GM21381 (cell line): ENCODE measurements around the gene JAKMIP1.
"Not testable (repeated sequence)": the region's sequence is repeated elsewhere in the genome, so short reads cannot be mapped to it uniquely, and the experiment has no call there.

Experiments
- ATAC-seq: cut with Tn5 transposase; IDR thresholded peaks from one replicate; pipeline ENCODE4 v1.9.1; 2021; ENCODE audit warnings: mild to moderate bottlenecking, moderate library complexity; ENCODE audit not compliant: unreplicated experiment

The JAKMIP1 gene

DNA sequence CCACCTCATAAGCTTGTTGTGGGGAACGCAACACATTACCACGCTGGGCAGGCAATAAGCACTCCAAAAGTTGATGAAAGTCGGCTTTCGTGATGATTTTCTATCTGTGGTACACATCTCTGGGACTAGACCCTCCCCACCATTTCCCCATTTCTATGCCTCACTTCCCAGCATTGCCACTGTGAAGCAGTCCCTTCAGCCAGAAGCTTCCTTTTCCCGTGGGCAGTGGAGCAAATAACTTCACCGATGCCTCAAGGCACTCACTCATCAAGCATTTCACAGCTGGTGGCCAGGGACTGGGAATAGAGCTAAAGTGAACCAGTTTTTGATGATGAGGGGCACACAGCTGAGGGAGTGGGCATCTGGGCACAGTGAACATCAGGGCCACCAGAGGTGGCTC is 201.0 kb downstream of the JAKMIP1 start:
- ATAC-seq: no peak

DNA sequence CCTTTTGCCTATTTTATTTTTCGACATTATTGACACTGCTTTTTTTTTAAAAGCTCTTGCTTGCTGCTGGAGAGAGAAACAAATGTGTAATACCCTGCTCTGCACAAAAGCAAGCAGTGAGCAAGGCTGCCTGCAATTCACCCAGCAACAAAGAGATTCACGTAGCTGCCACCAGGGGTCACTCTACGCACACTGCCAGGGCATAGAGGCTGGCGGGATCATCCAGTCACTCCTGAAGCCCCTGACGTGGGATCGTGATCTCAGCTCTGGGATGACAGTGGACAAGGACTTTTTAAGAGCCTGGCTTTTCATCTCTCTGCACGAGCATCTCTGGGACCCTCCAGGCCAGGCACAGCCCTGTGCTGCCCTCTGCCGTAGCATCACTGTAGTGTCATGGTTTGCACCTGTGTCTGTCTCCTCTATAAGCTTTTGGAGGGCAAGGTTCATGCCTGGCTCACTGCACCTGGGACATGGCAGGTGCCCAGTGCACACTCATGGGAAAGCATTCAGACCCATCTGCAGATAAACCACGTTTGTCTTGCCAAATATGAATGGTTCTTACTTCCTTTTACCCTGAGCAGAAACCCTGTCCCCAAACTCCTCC is 201.9 kb downstream of the JAKMIP1 start:
- ATAC-seq: peak; percentile 69

DNA sequence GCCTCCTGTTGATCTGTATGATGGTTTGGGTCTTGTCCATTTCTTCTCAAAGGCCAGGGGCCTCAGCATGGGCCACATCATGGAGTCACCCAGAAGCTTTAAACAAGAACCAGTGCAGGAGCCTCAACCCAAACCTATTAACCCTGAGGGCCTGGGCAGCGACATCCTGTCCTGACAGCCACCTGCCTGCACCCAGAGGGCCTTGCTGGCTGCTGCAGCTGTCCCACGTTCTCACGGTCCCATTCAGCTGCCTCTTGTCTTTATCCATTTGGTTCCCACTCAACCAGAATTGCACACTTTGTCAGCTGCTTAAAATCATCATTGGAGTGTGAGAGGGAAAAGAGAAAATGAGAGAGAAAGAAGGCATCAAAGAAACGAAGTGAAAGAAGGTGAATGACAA is 203.7 kb downstream of the JAKMIP1 start:
- no peak for ATAC-seq

DNA sequence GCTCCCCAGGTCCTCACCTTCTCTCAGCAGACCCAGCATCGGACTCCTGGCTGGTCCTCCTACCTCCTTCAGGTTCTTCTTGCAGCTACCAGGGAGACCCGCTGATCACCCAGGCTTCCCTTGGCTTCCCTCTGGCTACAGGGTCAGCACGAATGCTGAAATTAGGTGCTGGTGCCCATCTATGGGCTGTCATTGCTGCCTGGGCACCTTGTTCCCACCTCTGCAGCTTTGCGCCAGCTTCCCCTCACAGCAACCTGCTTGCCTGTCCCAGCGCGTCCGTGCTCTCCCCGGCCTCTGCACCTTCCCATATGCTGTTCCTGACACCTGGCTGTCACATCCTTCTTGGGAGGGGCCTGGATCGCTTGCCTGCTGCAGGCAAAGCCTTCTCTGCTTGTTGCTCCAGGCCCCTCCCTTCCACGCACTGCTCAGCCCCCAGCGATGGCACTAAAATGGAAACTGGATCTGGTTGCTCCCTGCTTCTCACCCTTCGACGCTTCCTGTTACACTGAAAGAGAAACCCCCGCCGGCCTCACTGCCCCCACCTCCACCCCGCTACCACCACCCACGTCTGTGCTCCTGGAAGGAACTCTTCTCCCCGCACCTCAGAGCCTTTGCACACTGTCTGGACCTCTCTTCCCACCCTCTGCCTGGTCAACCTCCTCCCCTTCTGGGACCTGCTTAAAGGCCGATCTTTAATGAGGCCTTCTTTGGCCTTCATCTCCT is 204.3 kb downstream of the JAKMIP1 start:
- ATAC-seq: no peak

DNA sequence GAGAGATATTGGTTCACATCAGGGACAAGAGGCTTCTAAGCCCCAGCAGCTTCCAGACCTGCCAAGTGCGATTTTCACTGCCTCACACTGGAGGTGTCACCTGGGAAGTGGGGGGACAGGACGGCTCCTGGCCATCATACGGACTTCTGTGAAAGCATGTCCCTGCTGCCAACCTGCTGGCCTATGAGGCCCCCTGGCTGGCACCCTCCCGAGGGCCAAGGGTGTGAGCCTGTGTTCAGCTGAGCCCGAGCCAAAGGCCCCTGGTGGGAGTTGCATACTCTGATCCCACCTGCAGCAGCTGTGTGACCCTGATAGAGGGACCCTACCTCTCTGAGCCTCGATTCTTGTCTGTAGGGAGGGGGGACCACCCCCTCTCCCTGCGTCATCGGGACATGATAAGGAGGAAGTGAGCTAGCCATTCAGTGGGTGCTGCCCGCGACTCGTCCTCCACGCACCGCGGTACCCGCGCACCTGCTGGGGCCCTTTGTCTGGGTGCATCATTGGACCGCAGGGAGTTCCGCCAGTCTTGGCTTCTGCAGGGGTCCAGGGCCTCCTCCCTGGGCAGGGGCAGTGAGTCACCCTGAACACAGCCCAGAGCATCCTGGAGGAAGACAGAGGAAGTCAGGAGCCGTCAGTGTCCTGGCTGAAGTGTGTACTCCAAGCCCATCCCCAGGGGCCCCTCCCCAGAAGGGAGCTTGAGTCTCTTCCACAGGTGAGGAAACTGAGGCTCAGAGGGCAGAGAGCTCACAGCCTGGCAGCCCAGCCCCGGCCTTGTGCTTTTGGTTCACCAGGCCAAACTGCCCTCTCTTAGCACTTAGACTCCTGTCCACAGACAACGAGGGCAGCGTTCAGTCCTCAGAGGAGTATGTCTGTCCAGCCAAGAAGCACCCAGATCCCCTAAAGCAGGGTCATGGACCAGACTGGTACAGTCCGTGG is 206.2 kb downstream of the JAKMIP1 start:
- no peak for ATAC-seq

DNA sequence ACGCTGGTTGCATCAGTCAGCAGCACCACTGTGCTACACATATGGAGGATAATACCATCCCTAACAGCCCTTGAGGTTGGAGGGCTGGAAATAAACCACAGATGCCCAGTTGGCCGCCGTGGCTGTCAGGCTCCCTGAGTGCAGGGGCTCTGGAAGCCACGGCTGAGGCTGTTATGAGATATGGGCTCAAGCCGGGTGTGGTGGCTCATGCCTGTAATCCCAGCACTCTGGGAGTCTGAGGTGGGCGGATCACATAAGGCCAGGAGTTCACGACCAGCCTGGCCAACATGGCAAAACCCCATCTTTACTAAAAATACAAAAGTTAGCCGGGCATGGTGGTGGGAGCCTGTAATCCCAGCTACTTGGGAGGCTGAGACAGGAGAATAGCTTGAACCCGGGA is 207.0 kb downstream of the JAKMIP1 start:
- ATAC-seq: not testable (repeated sequence)

DNA sequence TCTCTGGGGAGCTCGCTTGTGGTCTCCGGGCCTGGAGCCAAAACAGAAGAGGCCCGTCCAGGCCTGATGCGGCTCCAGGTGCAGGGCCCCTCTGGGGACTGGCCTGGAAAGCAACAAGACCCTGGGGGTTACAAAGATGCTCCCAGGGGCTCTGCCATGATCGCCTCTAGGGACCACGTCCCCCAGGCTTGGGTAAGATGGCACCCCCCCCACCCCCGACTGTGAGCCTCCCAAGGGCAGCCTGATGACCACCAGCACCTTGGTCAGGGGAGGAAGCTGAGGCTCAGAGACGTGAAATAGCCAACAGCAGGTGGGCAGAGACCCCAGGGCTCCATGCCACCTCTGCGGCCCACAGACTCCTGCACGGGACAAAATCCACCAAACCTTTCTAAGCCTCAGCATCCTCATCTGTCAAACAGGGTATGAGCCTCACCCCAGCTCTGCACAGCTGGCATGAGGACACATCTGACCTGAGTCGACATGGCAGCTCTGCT is 207.5 kb downstream of the JAKMIP1 start:
- ATAC-seq: no peak

DNA sequence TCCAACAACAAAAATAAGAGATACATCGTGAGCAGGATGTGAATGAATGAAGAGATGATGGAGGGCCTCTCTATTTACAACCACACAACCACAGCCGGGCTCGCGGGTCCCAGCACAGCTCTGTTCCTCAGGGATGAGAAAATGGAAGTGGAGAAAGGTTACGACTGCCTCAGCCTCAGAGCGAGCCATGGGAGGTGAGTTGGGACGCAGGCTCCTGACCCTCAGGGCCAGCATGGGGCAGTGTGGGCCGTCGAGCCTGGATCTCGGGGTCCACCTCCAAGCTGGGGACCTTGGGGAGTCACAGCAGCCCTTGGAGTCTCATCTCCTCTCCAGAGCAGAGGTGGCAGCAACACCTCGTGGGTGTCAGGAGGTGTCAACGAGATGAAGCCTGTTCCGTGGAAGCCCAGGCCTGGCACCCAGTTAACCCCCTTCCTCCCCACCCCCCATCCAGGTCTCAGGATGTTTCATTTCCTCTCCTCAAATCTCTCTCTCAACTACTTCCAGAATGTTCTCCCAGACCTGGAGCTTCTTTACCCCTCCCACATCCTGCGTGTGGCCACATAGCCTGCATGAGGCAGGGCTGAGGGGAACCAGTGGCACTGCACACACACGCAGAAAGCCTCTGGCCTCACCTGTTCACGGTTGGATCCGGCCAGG is 208.1 kb downstream of the JAKMIP1 start:
- ATAC-seq: no peak

DNA sequence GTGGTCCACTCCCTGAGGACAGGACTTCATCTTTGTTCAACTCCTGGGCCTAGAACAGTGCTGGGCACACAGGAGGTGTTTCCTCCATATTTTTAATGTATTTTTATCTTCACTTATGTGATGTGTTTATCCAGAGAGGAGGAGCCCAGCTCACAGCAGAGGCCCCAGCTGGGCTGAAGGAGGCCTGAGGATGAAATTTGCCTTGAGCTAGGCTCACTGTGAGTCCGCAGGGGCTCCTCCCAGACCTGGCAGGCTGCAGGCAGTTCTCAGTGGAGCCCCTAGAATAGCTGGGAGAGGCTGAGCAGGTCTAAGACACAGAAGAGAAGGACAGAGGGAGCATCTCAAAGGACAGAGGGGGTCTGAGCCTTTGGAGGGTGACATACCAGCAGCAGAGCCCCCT is 208.9 kb downstream of the JAKMIP1 start:
- no peak for ATAC-seq

DNA sequence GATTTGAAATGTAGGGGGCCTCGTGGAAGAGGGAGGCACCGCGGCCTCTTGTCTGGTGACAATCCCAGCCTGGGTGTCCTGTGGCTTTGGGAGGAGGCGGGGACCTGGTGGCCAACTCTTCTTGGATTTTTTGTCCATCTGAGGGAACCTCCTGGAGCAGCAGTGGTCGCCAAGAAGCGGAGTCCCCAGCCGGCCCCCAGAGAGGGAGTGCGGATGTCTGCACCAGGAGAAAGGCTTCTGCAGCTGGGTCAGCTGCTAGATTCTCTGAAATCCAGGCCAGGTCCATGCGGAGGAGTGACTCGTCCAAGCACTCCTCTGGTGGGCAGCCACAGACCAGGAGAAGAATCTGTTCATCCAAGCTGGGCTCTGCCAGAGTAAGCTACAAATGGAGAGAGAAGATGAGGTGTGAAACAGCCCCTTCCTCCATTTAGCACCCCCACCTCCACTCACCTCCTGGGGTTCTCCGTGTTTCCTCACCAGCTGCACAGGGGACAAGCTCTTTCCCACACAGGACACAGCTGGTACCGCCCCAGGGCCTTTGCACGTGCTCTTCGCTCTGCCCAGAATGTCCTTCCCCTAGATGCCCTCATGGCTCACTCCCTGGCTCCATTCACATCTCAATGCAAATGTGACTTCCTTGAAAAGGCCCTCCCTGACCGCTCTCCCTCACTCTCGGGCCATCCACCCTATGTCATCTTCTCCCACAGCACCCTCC is 209.7 kb downstream of the JAKMIP1 start:
- ATAC-seq: no peak

DNA sequence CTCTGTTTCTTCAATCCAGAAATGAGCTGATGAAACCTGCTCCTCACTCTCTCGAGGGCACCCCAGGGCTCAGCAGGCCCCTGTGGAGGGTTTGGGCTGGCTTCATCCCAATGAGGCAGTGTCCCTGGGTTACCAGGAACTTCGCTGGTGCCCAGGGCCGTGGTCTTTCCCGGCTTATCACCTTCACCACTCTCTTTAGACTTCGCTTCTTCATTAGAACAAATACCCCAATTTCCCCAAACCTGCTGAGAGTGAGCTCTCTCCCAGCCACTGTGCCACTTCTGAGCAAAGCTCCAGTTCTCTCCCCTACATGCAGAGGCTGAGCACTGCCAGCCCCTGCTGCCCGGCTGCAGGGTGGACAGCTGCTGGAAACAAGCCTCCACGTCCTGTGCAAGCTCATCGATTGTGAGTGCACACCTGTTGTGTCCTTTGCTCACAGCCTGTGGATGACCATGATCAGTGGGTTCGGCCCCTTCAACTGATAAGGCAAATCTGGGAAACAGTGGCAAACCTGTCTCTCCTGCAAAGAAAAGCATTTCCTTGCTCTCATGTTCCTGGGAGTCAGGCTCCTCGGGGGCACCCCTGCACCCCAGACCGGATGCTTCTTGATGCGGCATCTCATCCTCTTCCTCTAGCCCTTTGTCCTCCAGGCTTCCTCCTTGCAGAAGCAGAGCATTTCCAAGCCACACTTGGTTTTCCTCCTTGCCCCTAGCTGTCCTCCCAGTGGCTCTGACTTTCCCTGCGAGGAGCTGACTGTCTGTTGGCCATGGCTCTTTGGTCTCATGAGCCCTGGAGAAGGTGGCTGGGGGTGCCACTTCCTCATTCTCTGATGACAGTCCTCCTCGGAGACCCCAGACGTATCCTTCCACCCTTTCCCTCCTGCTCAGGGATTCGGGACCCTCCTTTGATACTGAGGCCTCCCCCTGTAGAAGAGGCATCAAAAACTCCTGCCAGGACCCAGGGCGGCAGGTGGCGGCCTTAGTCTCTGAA is 210.8 kb downstream of the JAKMIP1 start:
- ATAC-seq: no peak

DNA sequence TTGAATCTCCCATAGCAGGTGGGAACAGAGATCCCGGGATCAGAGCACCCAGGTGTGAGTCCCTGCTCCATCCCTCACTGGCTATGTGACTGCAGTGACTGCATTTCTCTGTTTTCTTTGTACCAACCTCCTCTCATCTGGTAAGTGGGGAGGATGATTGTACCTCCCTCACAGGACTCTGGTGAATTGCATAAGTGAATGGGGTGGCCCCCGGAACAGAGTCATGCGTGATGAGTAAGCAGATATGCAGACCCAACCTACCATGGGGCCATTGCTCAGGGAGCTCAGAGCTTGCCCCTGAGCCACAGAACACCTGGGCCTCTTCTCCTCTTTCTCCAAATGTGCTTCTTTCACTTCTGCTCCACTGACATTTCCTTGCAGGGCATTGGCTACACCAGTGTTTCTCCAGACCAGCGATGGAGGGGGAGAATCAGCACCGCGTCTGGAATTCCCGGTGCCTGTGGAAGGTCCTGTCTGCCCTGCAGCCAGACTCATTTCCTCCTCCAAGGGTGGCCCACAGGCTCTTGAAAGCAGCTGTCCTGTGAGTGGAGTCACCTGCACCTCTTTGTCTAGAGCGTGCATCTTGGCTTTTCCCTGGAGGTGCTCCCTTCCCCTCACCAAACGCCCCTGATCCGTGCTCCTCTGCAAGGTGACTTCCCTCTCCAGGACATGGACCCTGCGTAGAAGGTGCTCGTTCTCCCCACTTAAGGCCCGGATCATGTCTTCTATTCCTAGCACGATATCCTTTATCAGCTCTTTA is 212.1 kb downstream of the JAKMIP1 start:
- ATAC-seq: no peak

DNA sequence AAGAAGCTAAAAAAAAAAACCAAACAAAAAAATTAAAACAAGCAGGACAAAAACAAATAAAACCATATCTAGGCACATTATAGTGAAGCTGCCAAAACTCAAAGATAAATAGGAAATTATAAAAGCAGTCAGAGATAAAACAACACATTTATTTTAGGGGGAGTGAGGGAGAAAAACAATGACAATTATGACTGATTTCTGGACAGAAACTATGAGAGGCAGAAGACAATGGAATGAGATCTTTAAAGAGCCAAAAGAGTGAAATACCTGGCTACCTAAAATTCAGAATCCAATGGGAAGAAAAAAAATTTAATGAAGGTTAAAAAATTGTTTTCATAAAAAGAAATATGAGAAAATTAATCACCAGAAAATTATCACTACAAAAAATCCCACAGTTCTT is 215.5 kb downstream of the JAKMIP1 start:
- ATAC-seq: no peak

DNA sequence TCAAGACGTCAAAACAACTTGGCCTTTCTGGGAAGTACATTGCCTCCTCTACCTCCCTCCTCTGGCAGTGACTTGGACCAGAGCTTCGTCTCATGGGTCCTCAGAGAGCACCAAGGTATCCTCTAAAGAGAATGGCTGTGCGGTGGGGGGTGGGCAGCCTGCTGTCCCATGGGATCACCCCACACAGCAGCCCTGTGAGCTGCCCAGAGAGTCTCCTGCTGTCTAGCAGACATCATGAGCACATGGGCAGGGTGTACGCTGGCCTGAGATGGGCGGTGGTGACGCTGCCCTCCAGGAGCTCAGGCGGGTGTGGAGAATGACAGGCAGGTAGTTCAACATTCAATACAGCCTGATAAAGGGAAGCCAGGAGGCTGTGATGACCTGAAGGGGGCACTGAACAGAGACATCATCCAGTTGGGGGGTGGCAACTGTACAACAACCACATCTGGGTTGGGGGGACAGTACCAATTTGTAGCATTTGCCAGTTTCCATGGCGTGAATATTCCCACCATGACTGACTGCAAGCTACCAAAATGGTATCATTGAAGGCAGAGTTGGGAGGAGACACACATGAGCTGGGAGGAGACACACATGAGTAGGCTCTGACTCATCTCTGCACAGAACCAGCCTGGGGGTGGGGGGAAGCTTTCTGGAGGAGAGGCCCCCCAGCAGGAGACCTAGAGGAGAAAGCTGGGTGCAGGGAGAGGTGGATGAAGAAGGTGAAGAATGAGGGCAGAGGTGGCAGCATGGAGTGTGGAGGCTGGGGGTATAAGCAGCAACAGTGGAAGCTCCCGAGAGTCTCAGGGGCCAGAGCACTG is 218.0 kb downstream of the JAKMIP1 start:
- no peak for ATAC-seq

DNA sequence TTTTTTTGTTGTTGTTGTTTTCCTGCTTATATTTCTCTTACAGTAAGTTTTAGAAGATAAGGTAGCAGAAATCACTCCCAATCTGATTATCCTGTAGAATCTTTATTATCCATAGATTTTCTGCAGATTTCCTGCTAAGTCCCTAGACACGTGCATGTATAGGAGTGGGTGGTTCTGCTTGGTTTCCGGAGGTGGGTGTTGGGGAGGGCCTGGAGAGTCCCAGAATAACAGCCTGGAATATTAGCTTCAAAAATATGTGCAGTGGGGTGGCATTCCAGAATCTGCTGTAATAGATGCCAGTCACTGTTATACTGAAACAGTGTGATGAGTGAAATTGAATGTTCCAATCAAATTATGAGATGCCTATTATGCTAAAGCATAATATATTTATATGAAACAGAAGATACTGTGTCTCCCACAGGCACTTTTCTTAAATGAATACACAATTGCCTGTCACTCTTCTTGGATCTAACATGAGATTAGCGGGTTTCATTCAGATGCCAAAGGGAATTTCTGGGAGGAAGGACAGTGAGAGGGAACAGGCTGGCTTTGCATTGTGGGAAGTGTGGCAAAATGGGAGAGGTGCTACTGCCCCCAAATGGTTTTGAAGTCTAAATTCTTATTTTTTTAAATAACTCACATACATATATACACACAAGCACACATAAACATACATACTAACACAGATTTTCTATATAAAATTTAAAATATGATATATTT is 219.8 kb downstream of the JAKMIP1 start:
- no peak for ATAC-seq

DNA sequence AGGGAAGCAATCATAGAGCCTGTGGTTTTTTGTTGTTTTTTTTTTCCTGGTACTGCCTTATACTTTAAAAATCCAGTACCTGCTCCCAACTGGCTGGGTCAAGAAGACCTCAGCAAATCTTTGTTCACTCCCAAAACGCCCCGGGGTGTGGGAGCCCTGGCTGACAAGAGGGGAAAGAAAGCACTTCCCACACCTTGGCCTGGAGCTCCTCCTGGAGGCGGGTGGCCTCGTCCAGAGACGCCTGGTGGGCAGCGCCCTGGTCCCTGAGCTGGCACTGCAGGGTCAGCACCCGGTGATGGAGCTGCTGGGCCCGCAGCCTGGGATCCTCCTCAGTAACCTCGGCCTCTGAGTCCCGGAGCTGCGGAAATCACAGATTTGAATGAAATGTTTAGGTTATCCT is 220.4 kb downstream of the JAKMIP1 start:
- no peak for ATAC-seq

DNA sequence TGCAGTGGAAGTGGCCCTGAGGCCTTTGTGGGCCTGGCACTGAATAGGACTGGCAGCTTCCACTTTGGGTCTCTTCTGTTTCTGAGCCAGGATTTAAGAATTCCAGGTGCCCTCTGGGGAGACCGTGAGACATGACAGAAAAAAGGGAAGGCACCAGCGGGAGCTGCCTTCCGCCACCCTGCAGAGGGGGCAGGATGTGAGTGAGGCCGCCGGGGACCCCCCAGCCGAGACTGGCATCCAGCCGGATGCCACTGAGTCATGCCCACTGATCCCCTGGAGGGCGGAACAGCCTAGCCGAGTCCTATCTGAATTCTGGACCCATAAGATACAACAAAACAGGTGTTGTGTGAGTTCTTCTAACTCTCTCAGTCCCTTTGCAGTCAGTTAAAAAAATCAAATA is 223.4 kb downstream of the JAKMIP1 start:
- ATAC-seq: no peak
